Kidney epithelial cell (primary cell): ENCODE measurements around the gene TMEM38B. TPM values are rescaled to one million over a fixed set of nuclear protein-coding genes. Genes with fewer than 3 reads are reported as not detected.

ENCODE experiments used
- DNase-seq: peaks from one replicate; pipeline ENCODE4 v3.0.0-alpha.2; 2010; ENCODE audit warnings: low read depth
- H3K27me3 ChIP-seq: 2 replicates; pipeline ENCODE4 v1.6.0; 2011; ENCODE audit warnings: low read length; ENCODE audit not compliant: control insufficient read depth, insufficient read depth
- H3K36me3 ChIP-seq: 2 replicates; pipeline ENCODE4 v1.5.1; 2011; ENCODE audit warnings: low read length; ENCODE audit not compliant: control insufficient read depth, insufficient read depth
- H3K4me3 ChIP-seq: 2 replicates; pipeline ENCODE4 v1.5.1; 2011; ENCODE audit warnings: low read depth, mild to moderate bottlenecking, control low read depth, low read length
- CTCF ChIP-seq: IDR thresholded peaks from 2 replicates; pipeline ENCODE4 v1.5.1; 2011; ENCODE audit warnings: mild to moderate bottlenecking, moderate library complexity, low read length, control low read depth, inconsistent platforms; ENCODE audit not compliant: insufficient read depth, poor library complexity, severe bottlenecking
- total RNA-seq: library from RNA; depleted of rRNA; stranded (reverse); fragments of >200 nt; gene quantifications from 2 replicates; pipeline ENCODE4 v1.2.3, GENCODE V29; 2015

TMEM38B gene
- total RNA-seq, 1 donor from 2014 or later = 12.0 TPM

GRCh38 chr9:105658351-105658750 lies 36.0 kb upstream of the TMEM38B start:
- no peak overlapping the region for H3K4me3 ChIP-seq
- no peak for TF ChIP-seq CTCF
- H3K27me3 ChIP-seq = peaks cover 8% of the 10 kb centered on the region
- no peak for DNase-seq
- H3K36me3 ChIP-seq = no peaks in the 10 kb centered on the region

GRCh38 chr9:105661011-105661410 lies 33.3 kb upstream of the TMEM38B start:
- Histone ChIP-seq H3K27me3 (peaks cover 5% of the 10 kb centered on the region), H3K4me3 (no peak overlapping the region), H3K36me3 (no peaks in the 10 kb centered on the region)
- no peak for DNase-seq
- TF ChIP-seq CTCF = no peak

DNA sequence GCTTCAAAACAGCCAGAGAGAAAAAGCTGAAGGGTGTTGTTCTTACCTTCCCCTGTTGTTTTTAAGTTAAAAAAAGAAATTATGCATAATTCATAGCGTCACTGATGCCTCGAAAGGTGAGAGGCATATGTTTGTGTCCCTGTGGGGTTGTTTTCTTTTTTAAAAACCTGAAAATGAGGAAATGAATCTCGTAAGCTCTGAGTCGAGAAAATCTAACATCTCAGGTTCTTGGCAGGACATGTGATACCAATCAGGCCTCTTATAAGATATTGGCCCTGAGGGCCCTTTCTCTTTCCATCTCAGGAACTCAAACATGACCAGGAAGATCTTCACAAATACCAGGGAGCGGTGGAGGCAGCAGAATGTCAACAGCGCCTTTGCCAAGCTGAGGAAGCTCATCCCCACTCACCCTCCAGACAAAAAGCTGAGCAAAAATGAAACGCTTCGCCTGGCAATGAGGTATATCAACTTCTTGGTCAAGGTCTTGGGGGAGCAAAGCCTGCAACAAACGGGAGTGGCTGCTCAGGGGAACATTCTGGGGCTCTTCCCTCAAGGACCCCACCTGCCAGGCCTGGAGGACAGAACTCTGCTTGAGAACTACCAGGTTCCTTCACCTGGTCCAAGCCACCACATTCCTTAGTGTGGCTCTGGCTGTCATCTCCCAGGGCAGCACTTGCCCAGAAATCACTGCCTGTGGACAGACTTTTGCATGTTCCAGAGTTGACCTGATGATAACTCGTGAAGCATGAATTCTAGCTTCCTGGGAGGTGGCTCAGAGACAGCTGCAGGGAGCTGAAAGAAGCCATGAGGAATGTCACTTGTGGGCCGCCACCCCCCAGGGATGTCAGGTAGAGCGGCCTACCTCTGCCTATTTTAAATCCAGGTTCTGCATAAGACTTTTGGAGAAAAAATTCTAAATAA lies 31.9 kb upstream of the TMEM38B start, which contains the start of gene TAL2:
Gene TAL2 (plus strand): TSS at position 274 of the 921 bp plus-strand sequence. CDS start 40 bp downstream, at position 314.
- TF ChIP-seq CTCF = no peak
- Histone ChIP-seq H3K4me3 (no peak within 1 kb of the TSS), H3K27me3 (no peaks in the 10 kb centered on the region), H3K36me3 (no peaks in the 10 kb centered on the region)
- DNase-seq = no peak

DNA sequence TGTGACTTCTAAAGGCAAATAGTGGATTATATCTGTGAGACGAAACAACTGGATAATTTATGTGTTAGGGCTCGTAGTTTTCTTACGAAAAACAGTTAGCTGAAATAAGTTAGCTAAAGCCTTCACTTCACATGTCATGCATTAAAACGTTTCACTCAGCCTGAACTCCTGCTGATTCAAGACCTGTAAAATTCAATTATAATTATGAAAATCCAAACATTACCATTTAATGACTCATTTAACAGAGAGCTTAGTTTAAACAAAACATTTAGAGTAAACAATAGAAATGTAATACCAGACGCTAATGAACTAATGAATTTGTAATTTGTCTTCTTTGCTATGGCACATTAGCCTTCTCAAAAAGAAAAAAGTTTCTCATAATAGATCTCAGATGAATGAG lies 30.4 kb upstream of the TMEM38B start:
- Histone ChIP-seq H3K4me3 (no peak overlapping the region), H3K27me3 (no peaks in the 10 kb centered on the region), H3K36me3 (no peaks in the 10 kb centered on the region)
- no peak for TF ChIP-seq CTCF
- DNase-seq = no peak

GRCh38 chr9:105667867-105668266 lies 26.5 kb upstream of the TMEM38B start:
- H3K4me3 ChIP-seq = no peak overlapping the region
- H3K36me3 ChIP-seq = no peaks in the 10 kb centered on the region
- no peak for DNase-seq
- H3K27me3 ChIP-seq = no peaks in the 10 kb centered on the region
- TF ChIP-seq CTCF = no peak
